GM19468 (cell line): ENCODE results near the gene WFDC1.

Experiments used
- ATAC-seq: cut with Tn5 transposase; IDR thresholded peaks from one replicate; pipeline ENCODE4 v1.9.1; 2021; ENCODE audit warnings: mild to moderate bottlenecking, moderate library complexity, moderate number of reproducible peaks; ENCODE audit not compliant: unreplicated experiment; ENCODE audit errors: extremely low read depth

Gene WFDC1

DNA sequence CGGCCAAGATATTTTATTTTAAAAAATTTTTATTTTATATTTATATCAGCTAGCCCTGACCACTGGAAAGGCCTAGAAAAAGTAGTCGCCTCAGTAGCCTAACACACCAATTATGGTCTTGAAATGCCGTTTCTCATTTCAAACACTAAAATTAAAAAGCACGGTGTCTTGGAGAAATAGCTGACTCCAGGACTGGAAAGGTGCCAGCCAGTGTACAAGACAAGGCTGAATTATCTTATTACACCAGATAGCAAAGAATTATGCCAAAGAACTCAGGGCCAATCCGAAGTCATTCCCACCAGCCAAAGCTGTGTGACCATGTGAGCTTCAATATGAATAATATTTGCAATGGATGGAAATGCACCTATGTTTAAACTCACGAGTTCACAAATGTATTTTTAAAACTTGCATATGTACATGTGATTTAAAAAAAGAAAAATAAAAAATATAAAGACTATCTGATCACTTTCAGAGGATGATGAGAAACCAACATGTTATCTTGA lies 53.8 kb downstream of the WFDC1 start:
- ATAC-seq, result no peak

DNA sequence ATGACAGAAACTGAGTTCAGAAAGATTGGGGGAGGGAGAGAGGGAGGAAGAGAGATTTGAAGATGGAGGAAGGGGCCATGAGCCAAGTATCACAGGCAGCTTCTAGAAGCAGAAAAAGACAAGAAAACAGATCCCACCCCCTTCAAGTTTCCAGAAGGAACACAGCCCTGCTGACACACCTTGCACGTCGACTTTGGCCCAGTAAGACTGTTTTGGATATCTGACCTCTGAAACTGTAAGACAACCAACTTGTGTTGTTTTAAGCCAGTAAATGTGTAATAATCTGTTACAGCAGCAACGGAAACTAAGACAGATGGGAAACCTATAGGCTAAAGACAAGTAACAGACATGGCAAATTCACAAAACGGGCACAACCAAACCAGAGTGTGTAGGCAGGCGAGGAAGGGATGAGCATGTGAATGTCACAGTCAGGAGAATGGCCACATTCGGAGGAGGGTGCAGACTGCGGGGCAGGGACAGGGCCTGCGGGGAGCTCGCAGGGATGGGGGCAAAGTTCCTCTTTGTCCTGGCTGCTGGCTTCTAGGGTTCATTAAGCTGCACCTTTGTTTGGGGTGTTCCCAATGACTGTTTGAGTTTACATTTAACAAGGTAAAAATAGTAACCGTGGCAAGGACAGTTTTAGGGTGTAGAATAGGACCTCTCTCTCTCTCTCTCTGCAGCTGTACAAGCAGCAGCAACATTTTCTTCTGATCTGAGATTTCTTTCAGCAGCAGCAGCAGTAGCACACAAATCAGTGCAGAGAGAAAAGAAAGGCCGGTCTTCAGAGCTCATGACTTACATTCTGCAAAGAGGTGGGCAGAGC lies 55.4 kb downstream of the WFDC1 start:
- ATAC-seq, result no peak

DNA sequence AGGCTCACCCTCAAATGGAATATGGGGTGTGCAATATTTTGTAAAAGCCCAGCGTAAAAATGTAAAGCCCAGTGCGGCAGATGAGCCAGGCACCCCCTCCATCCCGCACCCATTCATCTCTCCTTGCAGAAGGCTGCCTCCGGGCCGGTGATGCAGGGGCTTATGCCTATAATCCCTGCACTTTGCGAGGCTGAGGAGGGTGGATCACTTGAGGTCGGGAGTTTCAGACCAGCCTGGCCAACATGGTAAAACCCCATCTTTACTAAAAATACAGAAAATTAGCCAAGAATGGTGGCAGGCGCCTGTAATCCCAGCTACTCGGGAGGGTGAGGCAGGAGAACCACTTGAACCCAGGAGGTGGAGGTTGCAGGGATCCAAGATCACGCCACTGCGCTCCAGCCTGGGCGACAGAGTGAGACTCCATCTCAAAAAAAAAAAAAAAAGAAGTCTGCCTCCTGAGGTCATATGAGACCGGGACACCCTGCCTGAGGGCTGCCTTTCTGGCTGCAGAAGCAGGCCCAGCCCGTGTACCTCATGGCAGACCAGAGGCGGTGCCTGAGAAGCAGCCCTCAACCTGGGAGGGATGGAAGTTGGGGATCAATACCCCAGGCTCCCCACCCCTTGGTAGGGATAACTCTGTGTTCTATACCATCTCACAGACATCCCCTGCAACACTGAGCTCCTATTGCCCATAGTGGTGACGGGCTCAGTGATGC lies 56.2 kb downstream of the WFDC1 start:
- no peak for ATAC-seq

- ATAC-seq, result no peak
Observed at GRCh38 chr16:84351630-84352029, 57.0 kb downstream of the WFDC1 start.

- ATAC-seq, result no peak
Observed at GRCh38 chr16:84354306-84354705, 59.6 kb downstream of the WFDC1 start.

- no peak for ATAC-seq
Observed at GRCh38 chr16:84355149-84355548, 60.5 kb downstream of the WFDC1 start.

GRCh38 chr16:84356176-84356575 lies 61.5 kb downstream of the WFDC1 start:
- no peak for ATAC-seq

- ATAC-seq, result no peak
Observed at GRCh38 chr16:84356591-84357116, 62.0 kb downstream of the WFDC1 start.

DNA sequence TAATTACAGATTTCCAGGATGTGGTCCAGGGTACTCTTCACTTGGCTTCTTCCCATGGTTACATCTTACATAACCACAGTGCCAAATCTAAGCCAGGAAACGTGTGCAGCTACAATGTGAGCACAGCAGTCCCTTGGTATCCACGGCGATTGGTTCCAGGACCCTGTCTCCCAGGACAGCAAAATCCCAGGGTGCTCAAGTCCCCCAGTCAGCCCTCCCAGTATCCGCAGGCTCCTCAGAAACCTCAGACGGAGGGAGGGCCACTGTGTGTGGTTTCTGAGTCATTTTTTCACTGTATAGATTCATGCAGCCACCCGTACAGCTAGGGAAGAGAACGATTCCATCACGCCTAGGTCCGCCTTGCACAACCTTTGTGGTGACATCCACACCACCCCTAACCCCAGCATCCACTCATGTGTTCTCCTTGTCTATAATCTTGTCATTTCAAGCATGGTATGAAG lies 62.5 kb downstream of the WFDC1 start:
- ATAC-seq, result no peak

DNA sequence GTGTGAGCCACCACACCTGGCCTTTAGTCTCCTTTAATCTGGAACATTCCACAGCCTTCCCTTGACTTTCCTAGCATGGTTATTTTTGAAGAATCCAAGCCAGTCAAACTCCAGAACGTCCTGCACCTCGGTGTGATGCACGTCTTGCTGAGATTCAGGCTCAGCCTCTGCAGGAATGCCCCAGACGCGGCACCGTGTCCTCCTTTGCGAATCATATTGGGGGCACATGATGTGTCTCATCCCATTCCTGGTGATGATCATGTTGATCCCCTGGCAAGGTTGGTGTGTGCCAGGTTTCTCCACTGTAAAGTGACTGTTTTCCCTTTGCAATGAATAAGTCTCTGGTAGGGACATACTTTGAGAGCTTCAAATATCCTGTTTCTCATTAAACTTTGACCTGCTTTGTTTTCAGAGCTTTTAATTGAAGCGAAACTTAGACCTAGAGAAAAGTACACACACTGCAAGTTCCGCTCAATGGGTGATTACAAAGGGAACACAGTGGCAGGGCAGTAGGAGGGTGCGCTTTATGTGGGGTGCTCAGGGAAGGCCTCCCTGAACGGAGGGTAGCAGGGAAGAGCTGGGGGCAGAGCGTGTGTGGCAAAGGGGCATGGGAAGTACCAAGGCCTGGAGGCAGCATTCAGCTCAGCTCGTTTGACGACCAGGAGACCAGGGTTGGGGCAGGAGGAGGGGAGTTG lies 64.1 kb downstream of the WFDC1 start:
- ATAC-seq, result no peak

DNA sequence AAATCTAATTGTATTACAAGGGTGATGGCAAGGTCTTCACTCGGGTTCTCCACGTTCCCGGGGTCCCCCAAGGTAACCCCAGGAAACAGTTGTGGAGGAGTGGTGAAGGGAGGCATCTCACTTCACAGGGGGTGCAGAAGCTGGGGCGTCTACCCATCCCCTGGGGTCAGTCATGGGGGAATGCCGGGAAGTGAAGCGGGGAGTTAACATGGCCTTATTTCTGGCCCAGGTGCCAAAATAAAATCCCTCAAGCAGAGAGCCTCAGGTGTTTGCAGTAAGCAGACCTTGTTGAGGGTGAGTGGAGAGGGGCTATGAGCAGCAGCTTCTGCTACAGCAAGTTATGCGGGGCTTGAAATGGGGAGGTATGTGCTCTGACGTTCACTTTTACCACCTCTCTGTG lies 64.6 kb downstream of the WFDC1 start:
- no peak for ATAC-seq

GRCh38 chr16:84360170-84360569 lies 65.5 kb downstream of the WFDC1 start:
- no peak for ATAC-seq

- no peak for ATAC-seq
Observed at GRCh38 chr16:84360748-84361147, 66.1 kb downstream of the WFDC1 start.

DNA sequence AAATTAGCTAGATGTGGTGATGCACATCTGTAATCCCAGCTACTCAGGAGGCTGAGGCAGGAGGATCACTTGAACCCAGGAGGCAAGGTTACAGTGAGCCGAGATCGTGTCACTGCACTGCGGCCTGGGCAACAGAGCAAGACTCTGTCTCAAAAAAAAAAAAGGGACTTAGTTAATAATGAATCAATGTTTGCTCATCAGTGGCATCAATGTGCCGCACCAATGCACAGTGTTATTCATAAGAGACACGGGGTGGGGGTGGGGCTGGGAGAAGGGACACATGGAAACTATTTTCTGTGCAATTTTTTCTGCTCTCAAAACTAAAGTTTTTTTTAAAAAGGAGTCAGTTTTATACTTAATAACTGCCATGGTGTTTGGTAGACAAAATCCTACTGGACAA lies 66.9 kb downstream of the WFDC1 start:
- no peak for ATAC-seq

- ATAC-seq, result no peak
Observed at GRCh38 chr16:84362471-84362941, 67.8 kb downstream of the WFDC1 start.

- no peak for ATAC-seq
Observed at GRCh38 chr16:84366208-84366607, 71.5 kb downstream of the WFDC1 start.

- no peak for ATAC-seq
Observed at GRCh38 chr16:84367297-84367680, 72.6 kb downstream of the WFDC1 start.

DNA sequence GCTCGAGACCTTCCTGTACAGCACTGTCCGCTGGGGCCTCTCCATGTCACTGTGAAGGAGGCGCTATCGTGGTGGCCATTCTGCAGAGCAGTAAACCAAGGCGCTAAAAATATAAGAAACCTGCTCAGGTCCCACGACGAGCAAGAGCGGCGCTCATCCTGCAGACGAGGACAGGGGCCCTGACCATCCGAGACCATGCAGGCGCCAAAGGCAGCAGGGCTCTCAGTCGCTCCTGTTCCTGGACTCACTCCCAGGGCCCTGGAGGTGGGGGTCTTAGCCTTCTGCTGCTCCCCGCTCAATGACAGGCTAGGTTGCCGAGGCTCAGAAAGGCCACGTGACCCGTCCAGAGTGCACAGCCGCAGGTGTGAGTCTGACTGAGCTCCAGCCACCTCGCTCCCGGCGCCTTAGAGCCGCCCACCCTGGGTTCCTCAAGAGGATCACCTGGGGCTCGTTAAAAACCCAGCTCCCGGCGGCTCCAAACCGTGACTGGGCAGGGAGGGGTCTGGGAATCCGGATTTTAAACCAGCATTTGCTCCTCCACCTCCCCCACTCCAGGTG lies 73.2 kb downstream of the WFDC1 start:
- no peak for ATAC-seq

DNA sequence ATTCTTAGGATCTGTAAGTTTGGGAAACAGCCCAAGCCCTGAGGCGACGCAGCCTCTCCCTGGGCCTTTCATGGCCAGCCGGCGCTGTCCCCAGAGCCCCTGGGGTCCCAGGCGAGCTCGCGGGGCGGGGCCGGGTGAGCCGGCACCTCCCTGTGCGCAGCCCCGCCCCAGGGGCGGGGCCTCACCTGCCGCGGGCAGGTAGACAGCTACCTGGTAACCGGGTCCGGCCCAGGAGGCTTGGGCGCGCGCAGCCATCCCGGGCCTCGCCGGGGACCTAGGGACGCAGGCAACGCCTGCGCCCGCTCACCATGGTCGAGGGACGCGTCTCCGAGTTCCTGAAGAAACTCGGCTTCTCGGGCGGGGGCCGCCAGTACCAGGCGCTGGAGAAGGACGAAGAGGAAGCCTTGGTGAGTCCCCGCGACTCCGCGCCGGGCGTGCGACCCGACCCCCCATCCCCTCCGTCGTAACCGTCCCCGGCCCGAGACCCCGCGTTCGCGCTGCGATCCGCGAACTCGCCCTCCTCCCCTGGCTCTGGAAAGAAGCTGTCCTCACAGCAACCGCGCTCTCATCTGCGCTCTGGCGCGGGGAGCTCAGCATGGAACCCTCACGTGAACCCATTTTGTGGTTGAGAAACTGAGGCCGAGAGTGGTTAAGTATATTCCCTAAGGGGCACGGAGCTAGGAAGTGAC lies 73.8 kb downstream of the WFDC1 start, which contains the start of gene ATP2C2:
ATP2C2 (plus strand) TSS at position 231 of the 689 bp plus-strand sequence; CDS start at position 309, 78 bp downstream.
- ATAC-seq, result no peak
